Parathyroid adenoma (tissue), 2 donors: ENCODE measurements around the gene OTOR.

Experiments used
- H2AFZ ChIP-seq: fragments of 300-600 bp; sonication (generic); one replicate; pipeline ENCODE4 v1.7.0; 2017; ENCODE audit warnings: antibody characterized with exemption, mild to moderate bottlenecking
- H3K27ac ChIP-seq: fragments of 300-600 bp; sonication (generic); one replicate; pipeline ENCODE4 v1.7.0; 2017
- H3K27me3 ChIP-seq: fragments of 300-600 bp; sonication (generic); one replicate; pipeline ENCODE4 v1.7.0; 2017; ENCODE audit warnings: low read length; ENCODE audit not compliant: control insufficient read depth, insufficient read depth
- H3K36me3 ChIP-seq: fragments of 300-600 bp; sonication (generic); one replicate; pipeline ENCODE4 v1.7.0; 2017; ENCODE audit warnings: low read length; ENCODE audit not compliant: control insufficient read depth, insufficient read depth
- H3K4me1 ChIP-seq: fragments of 300-600 bp; sonication (generic); one replicate; pipeline ENCODE4 v1.7.0; 2017; ENCODE audit warnings: control low read depth
- H3K4me2 ChIP-seq: fragments of 300-600 bp; sonication (generic); one replicate; pipeline ENCODE4 v1.7.0; 2017; ENCODE audit warnings: low read length
- H3K4me3 ChIP-seq: fragments of 300-600 bp; sonication (generic); one replicate; pipeline ENCODE4 v1.7.0; 2017; ENCODE audit warnings: low read depth, low read length
- H3K79me2 ChIP-seq: fragments of 300-600 bp; sonication (generic); one replicate; pipeline ENCODE4 v1.7.0; 2017; ENCODE audit warnings: control low read depth
- H3K9ac ChIP-seq: fragments of 300-600 bp; sonication (generic); one replicate; pipeline ENCODE4 v1.7.0; 2017; ENCODE audit warnings: mild to moderate bottlenecking
- H3K9me3 ChIP-seq: fragments of 300-600 bp; sonication (generic); one replicate; pipeline ENCODE4 v1.7.0; 2017; ENCODE audit warnings: low read length; ENCODE audit not compliant: control insufficient read depth
- TF ChIP-seq, protein P1 (sequence below): fragments of 300-600 bp; sonication (generic); IDR thresholded peaks from one replicate; pipeline ENCODE4 v1.7.0; 2017; ENCODE audit warnings: antibody characterized with exemption, mild to moderate bottlenecking
- donor health status: primary hyperparathyroidism.

Gene OTOR

DNA sequence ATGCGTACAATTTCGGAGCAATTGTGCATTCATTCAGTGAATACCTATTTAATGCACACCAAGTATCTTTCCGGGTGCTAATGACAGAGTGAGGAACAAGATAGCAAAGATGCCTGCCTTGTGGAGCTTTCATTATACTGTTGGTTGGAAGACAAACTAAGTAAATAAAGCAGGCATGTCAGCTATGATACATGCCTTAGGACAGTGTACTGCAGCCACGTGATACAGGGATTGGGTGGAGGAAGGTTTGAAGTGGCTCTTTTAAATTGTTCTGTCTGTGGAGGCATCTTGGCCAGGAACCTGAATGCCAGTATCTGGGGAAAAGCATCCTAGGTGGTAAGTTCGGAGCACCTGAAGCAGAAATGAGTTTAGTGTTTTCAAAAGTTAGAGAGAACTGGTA is 3.0 kb upstream of the OTOR start:
- H2AFZ ChIP-seq, result no peak overlapping the region
- H3K27ac ChIP-seq, result no peak overlapping the region
- no peak overlapping the region for H3K9ac ChIP-seq
- H3K4me2 ChIP-seq, result no peak overlapping the region
- no peaks in the 10 kb centered on the region for H3K4me1 ChIP-seq
- H3K36me3 ChIP-seq, result no peaks in the 10 kb centered on the region
- H3K79me2 ChIP-seq, result no peaks in the 10 kb centered on the region
- TF ChIP-seq, protein P1, sequence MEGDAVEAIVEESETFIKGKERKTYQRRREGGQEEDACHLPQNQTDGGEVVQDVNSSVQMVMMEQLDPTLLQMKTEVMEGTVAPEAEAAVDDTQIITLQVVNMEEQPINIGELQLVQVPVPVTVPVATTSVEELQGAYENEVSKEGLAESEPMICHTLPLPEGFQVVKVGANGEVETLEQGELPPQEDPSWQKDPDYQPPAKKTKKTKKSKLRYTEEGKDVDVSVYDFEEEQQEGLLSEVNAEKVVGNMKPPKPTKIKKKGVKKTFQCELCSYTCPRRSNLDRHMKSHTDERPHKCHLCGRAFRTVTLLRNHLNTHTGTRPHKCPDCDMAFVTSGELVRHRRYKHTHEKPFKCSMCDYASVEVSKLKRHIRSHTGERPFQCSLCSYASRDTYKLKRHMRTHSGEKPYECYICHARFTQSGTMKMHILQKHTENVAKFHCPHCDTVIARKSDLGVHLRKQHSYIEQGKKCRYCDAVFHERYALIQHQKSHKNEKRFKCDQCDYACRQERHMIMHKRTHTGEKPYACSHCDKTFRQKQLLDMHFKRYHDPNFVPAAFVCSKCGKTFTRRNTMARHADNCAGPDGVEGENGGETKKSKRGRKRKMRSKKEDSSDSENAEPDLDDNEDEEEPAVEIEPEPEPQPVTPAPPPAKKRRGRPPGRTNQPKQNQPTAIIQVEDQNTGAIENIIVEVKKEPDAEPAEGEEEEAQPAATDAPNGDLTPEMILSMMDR, result no peak
- no peaks in the 10 kb centered on the region for H3K27me3 ChIP-seq
- H3K9me3 ChIP-seq, result no peaks in the 10 kb centered on the region
- H3K4me3 ChIP-seq, result no peak overlapping the region

DNA sequence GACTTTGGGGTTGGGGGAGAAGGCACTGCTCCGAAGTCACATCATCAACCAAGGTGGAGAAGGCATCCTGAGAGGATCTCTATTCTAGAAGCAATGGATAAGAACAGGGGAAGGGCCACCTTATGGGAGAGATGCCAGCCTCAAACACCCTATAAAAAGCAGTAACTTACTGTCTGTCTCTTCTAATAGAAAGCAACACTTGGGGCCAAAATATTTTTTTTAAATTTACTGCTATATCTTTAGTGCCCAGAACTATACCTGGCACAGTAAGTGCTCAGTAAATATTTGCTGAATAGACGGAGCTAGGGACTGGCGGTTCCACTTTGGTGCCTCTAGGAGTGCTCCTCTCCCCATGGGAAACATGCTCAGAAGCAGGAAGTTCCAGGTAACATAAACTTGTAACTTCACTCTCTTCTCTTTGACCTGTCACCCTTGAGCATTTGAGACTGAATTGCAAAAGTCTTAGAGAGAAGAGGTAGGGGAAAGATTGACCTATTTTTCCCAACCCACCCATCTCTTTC is 807 bp upstream of the OTOR start:
- H3K27ac ChIP-seq, result no peak overlapping the region
- H2AFZ ChIP-seq, result no peak overlapping the region
- H3K79me2 ChIP-seq, result no peaks in the 10 kb centered on the region
- no peak overlapping the region for H3K4me3 ChIP-seq
- TF ChIP-seq, protein P1, result no peak
- H3K9me3 ChIP-seq, result no peaks in the 10 kb centered on the region
- no peaks in the 10 kb centered on the region for H3K36me3 ChIP-seq
- no peaks in the 10 kb centered on the region for H3K4me1 ChIP-seq
- H3K27me3 ChIP-seq, result no peaks in the 10 kb centered on the region
- no peak overlapping the region for H3K4me2 ChIP-seq
- H3K9ac ChIP-seq, result no peak overlapping the region

DNA sequence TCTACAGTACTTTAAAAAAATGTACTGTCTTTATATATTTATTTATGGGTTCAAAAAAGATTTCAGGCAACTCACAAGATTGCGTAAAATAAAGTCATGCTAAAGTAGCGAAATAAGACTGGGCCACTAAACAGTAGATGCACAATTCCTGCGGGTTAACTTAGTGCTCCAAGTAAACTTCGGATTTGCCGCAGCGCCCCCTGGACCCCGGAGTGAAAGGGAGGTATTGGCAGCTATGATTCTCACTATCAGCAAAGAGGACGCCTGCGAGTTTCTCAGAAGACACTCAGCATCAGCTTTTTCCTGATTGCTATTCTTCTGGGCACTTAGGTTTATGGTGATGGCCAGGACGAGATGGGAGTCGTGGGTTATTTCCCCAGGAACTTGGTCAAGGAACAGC is 1.4 kb downstream of the OTOR start:
- H2AFZ ChIP-seq, result no peak overlapping the region
- H3K27me3 ChIP-seq, result no peaks in the 10 kb centered on the region
- no peaks in the 10 kb centered on the region for H3K79me2 ChIP-seq
- H3K4me2 ChIP-seq, result no peak overlapping the region
- TF ChIP-seq, protein P1, result no peak
- no peaks in the 10 kb centered on the region for H3K9me3 ChIP-seq
- no peak overlapping the region for H3K9ac ChIP-seq
- H3K4me1 ChIP-seq, result no peaks in the 10 kb centered on the region
- H3K27ac ChIP-seq, result no peak overlapping the region
- no peaks in the 10 kb centered on the region for H3K36me3 ChIP-seq
- H3K4me3 ChIP-seq, result no peak overlapping the region

DNA sequence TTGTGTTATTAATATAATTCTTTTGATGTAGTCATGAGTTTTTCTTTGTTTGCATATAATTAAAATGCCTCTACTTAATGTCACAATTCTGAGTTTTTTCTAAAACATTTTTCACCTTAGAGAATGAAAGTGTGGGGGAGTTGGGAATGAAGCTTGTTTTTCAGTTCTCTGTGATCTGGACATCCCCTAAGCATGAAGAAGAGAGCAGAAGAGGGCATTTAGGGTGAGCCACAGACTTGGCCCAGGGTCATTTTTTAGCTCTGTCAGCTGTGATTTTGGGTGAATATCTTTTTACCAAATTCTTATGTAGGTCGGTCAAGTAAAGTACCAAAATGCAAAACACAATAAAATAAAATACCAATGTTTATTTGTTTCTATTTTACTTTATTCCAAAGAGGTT is 3.9 kb downstream of the OTOR start:
- H3K9ac ChIP-seq, result no peak overlapping the region
- no peaks in the 10 kb centered on the region for H3K9me3 ChIP-seq
- no peaks in the 10 kb centered on the region for H3K27me3 ChIP-seq
- H3K36me3 ChIP-seq, result no peaks in the 10 kb centered on the region
- H3K27ac ChIP-seq, result no peak overlapping the region
- H3K4me3 ChIP-seq, result no peak overlapping the region
- no peak overlapping the region for H2AFZ ChIP-seq
- no peak overlapping the region for H3K4me2 ChIP-seq
- no peaks in the 10 kb centered on the region for H3K79me2 ChIP-seq
- no peaks in the 10 kb centered on the region for H3K4me1 ChIP-seq
- TF ChIP-seq, protein P1, result no peak

DNA sequence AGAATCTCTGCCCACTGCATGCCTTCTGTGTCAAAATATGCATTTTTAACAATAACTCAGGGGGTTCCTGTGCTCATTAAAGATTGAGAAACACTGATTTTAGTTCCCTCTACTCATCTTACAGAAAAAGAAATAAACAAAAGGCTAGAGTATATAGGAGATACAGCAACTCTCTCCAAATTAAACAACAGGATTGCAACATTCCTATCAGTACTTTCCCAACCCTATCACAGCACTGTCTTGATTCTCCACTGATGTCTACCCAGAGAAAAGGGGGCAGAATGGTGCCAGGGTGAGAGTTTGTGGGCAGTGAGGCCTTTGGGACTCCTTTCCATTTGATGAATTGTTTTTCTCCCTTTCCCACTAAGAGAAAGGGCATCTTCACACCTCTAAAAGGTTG is 4.7 kb downstream of the OTOR start:
- Histone ChIP-seq H3K4me1 (no peaks in the 10 kb centered on the region), H3K79me2 (no peaks in the 10 kb centered on the region), H3K27ac (no peak overlapping the region), H3K9me3 (no peaks in the 10 kb centered on the region), H3K9ac (no peak overlapping the region), H2AFZ (no peak overlapping the region), H3K4me3 (no peak overlapping the region), H3K4me2 (no peak overlapping the region), H3K36me3 (no peaks in the 10 kb centered on the region), H3K27me3 (no peaks in the 10 kb centered on the region)
- TF ChIP-seq, protein P1, result no peak
